Esophagus squamous epithelium (tissue), 4 donors: ENCODE data around the gene ZNF320.

Experiments used
- POLR2A ChIP-seq, 4 donors: fragments of 450-650 bp; IDR thresholded peaks; one replicate each; pipeline ENCODE4 v1.6.1; 2017; ENCODE audit warnings: antibody characterized with exemption in 4 of 4, mild to moderate bottlenecking in 4 of 4, moderate library complexity in 3 of 4
- TF ChIP-seq, protein P1 (sequence below), 6 experiments: fragments of 450-650 bp in 4 of 6; fragments of 200-600 bp in 2 of 6; sonication (generic) in 2 of 6; IDR thresholded peaks; one replicate each; pipeline ENCODE4 v1.5.1; 2016 to 2019; ENCODE audit warnings: antibody characterized with exemption in 6 of 6, mild to moderate bottlenecking in 4 of 6, moderate library complexity in 4 of 6

DNA sequence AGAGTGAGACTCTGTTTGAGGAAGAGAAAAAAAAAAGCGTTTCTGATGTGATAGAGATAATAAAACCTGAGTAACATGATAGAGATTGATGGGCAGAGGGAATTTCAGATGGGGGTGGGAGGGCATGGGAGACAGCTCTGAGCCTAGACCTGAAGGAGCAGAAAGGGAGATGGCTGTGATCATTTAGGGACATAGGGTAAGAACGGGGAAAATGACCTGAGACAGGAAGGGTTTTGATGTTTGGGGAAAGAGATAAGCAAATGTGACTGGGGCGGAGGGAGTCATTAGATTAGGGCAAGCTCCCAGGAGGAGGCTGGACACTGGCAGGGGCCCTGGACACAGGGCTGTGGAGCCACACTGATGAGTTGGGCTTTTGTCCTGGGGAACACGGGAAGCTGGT is 6.1 kb downstream of the ZNF320 start:
- TF ChIP-seq, protein P1, sequence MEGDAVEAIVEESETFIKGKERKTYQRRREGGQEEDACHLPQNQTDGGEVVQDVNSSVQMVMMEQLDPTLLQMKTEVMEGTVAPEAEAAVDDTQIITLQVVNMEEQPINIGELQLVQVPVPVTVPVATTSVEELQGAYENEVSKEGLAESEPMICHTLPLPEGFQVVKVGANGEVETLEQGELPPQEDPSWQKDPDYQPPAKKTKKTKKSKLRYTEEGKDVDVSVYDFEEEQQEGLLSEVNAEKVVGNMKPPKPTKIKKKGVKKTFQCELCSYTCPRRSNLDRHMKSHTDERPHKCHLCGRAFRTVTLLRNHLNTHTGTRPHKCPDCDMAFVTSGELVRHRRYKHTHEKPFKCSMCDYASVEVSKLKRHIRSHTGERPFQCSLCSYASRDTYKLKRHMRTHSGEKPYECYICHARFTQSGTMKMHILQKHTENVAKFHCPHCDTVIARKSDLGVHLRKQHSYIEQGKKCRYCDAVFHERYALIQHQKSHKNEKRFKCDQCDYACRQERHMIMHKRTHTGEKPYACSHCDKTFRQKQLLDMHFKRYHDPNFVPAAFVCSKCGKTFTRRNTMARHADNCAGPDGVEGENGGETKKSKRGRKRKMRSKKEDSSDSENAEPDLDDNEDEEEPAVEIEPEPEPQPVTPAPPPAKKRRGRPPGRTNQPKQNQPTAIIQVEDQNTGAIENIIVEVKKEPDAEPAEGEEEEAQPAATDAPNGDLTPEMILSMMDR (IDR thresholded peaks at IDR 0.05), result no peak
- no peak for TF ChIP-seq POLR2A (IDR thresholded peaks at IDR 0.05)
